ENCODE data around the gene DNAH5.

Gene DNAH5

GRCh38 chr5:13939638-13940037 lies 4.8 kb downstream of the DNAH5 start:
- no peaks in the 10 kb centered on the region for H3K27me3 ChIP-seq
- no peaks in the 10 kb centered on the region for H3K36me3 ChIP-seq
- TF ChIP-seq CTCF (IDR thresholded peaks at IDR 0.05), result no peak
- H3K4me1 ChIP-seq (ENCODE audit: control insufficient read depth in 1 of 2, insufficient read depth in 1 of 2, low read depth in 1 of 2, low read length in 1 of 2), result no peaks in the 10 kb centered on the region
- no peak overlapping the region for H3K4me3 ChIP-seq (ENCODE audit: low read depth in 1 of 2, low read length in 1 of 2)
- no peak overlapping the region for H3K27ac ChIP-seq
- H3K9me3 ChIP-seq, result no peaks in the 10 kb centered on the region

- Histone ChIP-seq H3K9me3 (no peaks in the 10 kb centered on the region), H3K4me1 (ENCODE audit: control insufficient read depth in 1 of 2, insufficient read depth in 1 of 2, low read depth in 1 of 2, low read length in 1 of 2) (no peaks in the 10 kb centered on the region), H3K4me3 (ENCODE audit: low read depth in 1 of 2, low read length in 1 of 2) (no peak overlapping the region), H3K27me3 (no peaks in the 10 kb centered on the region), H3K27ac (no peak overlapping the region), H3K36me3 (no peaks in the 10 kb centered on the region)
- TF ChIP-seq CTCF (IDR thresholded peaks at IDR 0.05), result no peak
These were observed 9.6 kb downstream of the DNAH5 start for GRCh38 chr5:13934921-13935320.

GRCh38 chr5:13934125-13934524 lies 10.4 kb downstream of the DNAH5 start:
- no peaks in the 10 kb centered on the region for H3K27me3 ChIP-seq
- H3K4me3 ChIP-seq (ENCODE audit: low read depth in 1 of 2, low read length in 1 of 2), result no peak overlapping the region
- no peaks in the 10 kb centered on the region for H3K9me3 ChIP-seq
- no peak overlapping the region for H3K27ac ChIP-seq
- no peaks in the 10 kb centered on the region for H3K4me1 ChIP-seq (ENCODE audit: control insufficient read depth in 1 of 2, insufficient read depth in 1 of 2, low read depth in 1 of 2, low read length in 1 of 2)
- TF ChIP-seq CTCF (IDR thresholded peaks at IDR 0.05), result no peak
- H3K36me3 ChIP-seq, result no peaks in the 10 kb centered on the region

- H3K9me3 ChIP-seq, result no peaks in the 10 kb centered on the region
- no peaks in the 10 kb centered on the region for H3K4me1 ChIP-seq (ENCODE audit: control insufficient read depth in 1 of 2, insufficient read depth in 1 of 2, low read depth in 1 of 2, low read length in 1 of 2)
- H3K27me3 ChIP-seq, result no peaks in the 10 kb centered on the region
- no peak for TF ChIP-seq CTCF (IDR thresholded peaks at IDR 0.05)
- no peaks in the 10 kb centered on the region for H3K36me3 ChIP-seq
- no peak overlapping the region for H3K4me3 ChIP-seq (ENCODE audit: low read depth in 1 of 2, low read length in 1 of 2)
- H3K27ac ChIP-seq, result no peak overlapping the region
These were observed 11.9 kb downstream of the DNAH5 start for GRCh38 chr5:13932561-13932960.

GRCh38 chr5:13932011-13932410 lies 12.5 kb downstream of the DNAH5 start:
- Histone ChIP-seq H3K36me3 (no peaks in the 10 kb centered on the region), H3K9me3 (no peaks in the 10 kb centered on the region)
- no peak for TF ChIP-seq CTCF (IDR thresholded peaks at IDR 0.05)

More at GRCh38 chr5:13932011-13932410, 12.5 kb downstream of the DNAH5 start:
- no peak overlapping the region for H3K27ac ChIP-seq
- H3K4me3 ChIP-seq (ENCODE audit: low read depth in 1 of 2, low read length in 1 of 2), result no peak overlapping the region
- no peaks in the 10 kb centered on the region for H3K4me1 ChIP-seq (ENCODE audit: control insufficient read depth in 1 of 2, insufficient read depth in 1 of 2, low read depth in 1 of 2, low read length in 1 of 2)
- H3K27me3 ChIP-seq, result no peaks in the 10 kb centered on the region
